Activated CD4-positive, alpha-beta T cell treated with anti-CD3 and anti-CD28 coated beads for 48 hours (primary cell): Measurements from ENCODE around the gene MAP1LC3B.
"Not testable (repeated sequence)": the region's sequence is repeated elsewhere in the genome, so short reads cannot be mapped to it uniquely, and the experiment has no call there.

Experiments used
- DNase-seq: peaks from one replicate; pipeline ENCODE4 v3.0.0-alpha.2; 2020

MAP1LC3B gene

DNA sequence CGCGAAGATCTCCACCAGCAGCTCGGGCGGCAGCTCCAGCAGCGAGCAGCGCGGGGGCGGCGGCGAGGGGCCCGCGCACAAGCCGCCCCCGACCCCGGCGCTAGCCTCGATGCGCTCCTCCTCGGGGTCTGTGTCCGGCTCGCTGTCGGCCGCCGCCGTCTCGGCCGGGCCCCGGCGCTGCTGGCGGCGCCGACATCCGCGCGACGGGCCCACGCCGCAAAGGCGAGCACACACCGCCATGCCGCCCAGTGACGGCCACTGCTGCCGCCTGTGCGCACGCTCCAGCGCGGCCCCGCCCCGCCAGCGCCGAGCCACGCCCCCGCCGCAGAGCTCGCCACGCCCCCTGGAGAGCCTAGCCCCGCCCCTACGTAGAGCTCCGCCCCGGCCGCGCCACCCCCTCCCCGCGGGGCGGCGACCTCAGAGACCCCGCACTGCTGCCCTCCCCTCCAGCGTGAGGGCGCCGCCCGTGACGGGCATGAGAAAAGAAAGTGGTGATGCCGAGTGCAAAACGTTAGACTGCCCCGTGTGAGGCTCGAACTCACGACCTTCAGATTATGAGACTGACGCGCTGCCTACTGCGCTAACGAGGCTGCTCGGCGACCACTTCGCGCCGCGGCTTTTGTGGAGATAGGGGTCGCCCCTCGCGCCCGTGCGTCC, 8.5 kb upstream of the MAP1LC3B start, which contains the start of gene FBXO31:
FBXO31 (minus strand) TSS at position 272 of the 657 bp plus-strand sequence; CDS start at position 240, 32 bp downstream.
- peak; percentile 94 for DNase-seq

DNA sequence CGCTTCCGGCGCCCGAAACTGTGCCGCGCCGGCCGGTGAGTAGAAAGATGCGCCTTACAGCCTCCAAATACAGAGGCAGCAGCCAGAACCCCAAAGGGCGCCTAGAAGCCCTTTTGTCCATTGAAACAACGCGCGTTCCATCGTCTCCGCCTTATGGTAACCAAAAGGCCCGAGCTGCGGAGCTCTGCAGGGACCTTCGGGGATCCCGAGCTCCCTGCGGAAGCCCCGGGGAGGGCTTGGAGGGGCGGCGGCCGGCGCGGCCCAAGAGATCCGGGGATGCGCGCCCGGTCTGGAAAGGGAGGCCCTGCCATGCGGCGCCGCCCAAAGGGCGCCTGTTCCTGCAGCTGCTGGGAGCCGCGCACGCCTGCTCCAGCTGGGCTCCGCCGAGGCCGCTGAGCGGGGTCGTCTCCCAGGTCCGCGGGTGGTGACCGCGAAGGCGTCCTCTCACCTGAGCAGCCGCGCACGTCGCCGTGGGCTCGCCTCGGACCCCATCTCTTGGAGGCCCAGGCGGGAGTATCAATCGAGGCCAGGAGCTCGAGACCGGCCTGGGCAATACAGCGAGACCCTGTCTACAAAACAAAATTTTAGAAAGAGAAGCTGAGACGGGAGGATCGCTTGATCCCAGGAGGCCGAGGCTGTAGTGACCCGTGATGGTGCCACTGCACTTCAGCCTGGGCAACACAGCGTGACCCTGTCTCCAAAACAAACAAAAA, 7.8 kb upstream of the MAP1LC3B start:
- DNase-seq: no peak

DNA sequence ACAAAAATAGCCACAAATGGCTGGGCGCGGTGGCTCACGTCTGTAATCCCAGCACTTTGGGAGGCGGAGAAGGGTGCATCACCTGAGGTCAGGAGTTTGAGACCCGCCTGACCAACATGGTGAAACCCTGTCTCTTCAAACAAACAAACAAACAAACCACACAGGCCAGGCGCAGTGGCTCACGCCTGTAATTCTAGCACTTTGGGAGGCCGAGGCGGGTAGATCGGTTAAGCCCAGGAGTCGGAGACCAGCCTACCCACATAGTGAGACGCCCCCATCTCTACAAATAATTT, 7.3 kb upstream of the MAP1LC3B start:
- not testable (repeated sequence) for DNase-seq

DNA sequence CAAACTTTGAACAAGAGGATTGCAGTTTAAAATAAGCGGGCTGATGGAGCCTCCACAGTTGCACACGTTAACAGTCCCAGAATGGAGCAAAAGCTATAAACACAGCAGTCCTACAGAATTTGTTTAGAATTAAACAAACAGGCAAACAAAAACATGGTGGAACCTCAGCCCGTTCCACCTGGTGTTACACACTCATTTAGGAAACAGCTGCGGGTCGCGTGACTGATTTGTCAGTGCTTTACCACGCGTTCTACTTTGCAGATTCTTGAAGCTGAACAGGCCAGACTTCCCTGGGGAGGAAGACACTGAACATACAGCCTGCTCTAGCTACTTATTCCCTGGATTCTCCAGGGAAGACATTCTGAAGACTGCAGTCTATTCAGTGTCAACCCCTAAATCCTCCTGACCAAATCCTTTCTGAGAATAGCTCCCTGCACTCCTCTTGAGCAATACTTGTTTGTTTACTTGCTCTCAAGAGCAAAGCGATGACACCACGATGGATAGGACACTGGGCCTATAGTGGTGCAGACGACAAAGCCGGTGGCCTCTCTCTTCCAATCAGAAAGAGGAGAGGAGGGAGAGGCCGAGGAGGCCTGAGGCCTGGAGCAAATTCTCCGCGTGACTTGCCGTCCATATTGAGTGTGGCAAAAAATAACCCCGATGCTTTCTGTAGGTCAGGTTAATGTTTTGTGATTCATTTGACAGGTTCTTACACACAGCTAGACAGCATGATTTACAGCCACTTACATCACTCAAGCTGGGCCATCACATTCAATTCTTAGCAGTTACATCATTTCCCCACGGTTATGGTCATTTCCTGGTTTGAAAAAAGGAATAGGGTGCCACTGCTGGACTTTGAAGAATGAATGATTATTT, 4.0 kb upstream of the MAP1LC3B start:
- DNase-seq: peak; percentile 90

DNA sequence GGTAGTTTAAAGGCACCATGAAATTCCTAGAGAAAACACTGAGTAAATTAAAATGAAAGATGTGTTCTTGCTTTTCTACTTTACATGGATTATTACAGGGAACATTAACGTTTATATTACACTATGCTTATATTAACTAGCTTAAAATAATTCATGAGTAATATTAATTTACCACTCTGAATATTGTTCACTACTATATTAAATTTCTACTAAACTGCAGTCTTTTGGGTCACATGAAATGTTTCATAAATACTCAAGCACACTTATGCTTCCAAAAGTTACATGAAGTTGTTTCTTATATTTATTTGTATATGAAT, 3.4 kb upstream of the MAP1LC3B start:
- no peak for DNase-seq

DNA sequence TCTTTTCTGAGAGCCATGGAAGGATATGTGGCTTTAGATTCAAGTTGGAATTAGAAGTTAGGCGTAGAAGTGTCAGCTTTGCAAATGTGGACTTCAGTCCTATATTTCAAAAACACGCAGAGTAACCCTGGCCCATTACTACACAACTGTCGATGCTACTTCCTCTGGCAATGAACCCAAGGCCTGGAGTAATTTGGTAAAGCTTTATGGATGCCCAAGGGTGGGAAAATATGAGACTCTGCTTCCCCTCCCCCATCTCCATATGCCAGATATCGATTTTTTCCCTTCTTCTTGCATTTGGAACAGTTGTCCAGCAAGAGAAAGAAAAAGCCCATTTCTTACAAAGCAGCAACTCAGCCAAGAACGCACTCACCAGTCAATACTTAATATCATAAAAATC, 2.9 kb upstream of the MAP1LC3B start:
- DNase-seq: no peak

DNA sequence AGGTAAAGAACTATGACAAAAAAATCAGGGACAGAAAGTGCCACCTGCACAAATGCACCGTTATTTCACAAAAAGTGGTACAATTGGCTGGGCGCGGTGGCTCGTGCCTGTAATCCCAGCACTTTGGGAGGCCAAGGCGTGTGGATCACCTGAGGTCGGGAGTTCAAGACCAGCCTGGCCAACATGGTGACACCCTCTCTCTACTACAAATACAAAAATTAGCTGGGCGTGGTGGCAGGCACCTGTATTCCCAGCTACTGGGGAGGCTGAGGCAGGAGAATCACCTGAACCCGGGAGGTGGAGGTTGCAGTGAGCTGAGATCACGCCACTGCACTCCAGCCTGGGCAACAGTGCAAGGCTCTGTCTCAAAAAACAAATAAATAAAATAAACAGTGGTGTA, 2.2 kb upstream of the MAP1LC3B start:
- DNase-seq: not testable (repeated sequence)

DNA sequence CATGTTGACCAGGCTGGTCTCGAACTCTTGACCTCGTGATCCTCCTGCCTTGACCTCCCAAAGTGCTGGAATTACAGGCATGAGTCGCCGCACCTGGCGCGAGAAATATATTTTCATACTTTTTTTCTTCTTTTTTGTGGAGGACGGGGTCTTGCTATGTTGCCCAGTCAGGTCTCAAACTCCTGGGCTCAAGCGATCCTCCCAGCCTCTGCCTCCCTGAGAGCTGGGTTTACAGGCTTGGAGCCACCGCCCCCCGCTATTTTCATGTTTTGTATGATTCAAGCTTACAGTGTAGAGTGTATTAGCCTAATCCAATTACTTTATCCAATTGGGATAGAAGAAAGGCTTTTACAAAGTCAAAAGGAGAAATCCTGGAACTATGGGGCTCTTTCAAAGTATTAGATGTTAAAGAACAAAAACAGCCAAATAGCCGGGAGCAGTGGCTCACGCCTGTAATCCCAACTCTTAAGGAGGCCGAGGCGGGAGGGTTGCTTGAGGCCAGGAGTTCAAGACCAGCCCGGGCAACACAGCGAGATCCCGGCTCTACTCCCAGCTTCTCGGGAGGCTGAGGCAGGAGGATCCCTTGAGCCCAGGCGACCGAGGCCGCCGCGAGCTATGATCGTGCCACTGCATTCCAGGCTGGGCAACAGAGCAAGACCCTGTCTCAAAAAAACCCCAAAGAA, 1.4 kb upstream of the MAP1LC3B start:
- DNase-seq: no peak

DNA sequence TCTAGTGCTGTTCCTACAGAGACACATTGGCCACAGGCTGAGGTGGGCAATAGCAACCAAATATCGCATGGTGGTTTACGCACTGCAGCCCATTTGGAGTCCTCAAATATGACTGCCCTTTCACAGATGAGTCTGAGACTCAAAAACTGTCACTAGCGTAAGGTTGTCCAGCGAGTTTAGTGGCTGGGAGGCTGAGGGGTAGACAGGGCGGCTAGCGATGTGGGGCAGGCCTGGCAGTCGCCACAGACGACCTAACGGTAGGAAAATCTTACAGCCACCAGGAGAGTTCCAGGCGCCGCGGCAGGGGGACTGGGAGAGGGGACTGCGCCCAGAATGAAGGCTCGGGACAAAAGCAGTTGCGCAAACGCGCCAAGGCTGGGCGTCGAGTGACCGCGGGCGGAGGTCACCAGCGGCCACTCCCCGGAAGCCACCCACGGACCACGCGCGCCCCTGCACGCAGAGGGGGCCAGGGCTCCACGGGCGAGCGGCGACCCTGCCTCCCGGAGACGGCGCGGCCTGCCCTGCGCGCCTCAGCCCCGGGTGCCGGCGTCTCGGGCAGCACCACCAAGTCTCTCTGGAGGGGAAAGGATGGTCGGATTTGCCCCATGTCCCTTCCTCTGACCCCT, 699 bp upstream of the MAP1LC3B start:
- DNase-seq: peak; percentile 34

DNA sequence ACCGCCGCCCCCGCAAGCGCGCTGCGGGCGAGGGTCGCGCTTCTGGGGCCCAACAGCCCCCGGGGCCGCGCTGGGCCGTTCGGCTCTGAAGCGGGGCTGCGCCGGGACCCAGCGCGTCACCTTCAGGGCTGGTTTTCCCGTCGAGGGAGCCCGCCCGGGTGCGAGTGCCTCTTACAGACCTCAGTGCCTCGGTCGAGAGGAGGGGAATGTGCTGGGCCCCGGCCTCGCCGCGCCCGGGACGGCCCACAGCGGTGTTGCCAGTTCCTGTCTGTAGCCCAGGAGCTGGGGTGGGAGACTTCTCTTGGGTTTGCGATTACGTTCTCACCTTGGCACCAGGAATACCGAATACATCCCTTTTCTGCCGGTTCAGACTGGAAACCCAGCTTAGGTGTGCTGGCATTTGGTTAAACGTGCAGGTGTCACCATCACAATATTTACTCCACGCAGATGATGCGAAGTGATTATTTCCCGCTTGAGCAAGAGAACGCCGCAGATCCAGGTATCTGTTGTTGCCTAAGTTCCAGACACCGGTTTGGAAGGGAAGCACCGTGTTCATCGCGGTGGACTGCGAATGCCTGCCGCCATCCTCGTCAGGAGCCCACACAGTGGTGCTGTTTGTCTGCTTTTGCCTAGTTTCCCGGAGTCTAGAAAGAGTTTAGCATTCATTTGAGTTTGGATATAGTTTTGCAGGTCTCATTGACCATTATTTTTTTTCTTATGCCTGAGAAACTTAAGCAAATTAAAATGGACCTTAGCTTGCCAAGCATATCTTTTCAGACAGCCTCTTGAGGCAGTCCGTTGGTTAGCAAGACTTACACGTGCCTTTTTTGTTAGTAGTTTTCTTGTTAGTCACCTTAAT, 914 bp downstream of the MAP1LC3B start:
- DNase-seq: peak; percentile 62

DNA sequence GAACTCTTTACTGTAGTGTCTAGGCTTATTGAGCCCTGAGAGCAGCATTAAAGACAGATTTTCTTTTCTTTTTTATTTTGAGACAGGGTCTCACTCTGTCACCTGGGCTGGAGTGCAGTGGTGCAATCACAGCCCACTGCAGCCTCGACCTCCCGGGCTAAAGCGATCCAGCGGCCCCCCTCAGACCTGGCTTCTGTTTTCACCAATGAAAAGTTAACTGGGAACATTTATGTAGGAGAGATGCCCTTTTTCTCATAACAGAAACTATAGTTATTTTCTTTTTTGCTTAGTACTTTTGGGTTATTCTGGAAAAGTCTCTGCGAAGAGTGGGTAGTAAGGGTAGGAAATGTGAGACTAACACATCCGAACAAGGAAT, 1.5 kb downstream of the MAP1LC3B start:
- DNase-seq: no peak

DNA sequence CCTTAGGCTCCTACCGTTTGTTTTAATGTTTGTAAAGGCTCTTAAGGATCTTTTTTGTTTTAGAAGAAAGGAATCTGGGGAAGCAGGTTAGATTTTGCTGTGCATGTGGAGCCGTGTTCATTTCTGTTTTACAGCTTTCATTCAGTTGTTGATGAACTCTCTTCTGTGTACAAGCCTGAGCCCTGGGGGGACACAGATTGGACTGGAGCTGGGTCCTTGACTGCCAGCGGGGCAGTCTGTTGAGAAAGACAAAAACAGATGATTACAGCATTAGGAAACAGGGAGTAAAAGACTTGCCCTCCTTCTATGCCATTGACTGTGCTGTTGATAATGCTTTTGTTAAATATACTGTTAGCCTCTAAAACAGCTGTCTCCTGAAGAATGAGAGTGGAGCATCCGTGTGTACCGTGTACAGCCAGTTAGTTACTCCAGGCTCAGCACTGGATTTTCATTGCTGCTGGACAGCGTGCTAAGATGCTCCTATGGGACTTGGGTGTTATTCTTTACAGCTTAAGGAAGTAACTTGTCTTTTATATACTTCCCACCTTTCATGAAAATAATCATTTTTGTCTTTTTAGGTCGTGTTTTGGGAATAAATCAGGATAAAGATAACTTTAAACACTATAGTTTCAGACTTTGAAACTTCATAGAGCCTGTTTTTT, 3.2 kb downstream of the MAP1LC3B start:
- DNase-seq: no peak

DNA sequence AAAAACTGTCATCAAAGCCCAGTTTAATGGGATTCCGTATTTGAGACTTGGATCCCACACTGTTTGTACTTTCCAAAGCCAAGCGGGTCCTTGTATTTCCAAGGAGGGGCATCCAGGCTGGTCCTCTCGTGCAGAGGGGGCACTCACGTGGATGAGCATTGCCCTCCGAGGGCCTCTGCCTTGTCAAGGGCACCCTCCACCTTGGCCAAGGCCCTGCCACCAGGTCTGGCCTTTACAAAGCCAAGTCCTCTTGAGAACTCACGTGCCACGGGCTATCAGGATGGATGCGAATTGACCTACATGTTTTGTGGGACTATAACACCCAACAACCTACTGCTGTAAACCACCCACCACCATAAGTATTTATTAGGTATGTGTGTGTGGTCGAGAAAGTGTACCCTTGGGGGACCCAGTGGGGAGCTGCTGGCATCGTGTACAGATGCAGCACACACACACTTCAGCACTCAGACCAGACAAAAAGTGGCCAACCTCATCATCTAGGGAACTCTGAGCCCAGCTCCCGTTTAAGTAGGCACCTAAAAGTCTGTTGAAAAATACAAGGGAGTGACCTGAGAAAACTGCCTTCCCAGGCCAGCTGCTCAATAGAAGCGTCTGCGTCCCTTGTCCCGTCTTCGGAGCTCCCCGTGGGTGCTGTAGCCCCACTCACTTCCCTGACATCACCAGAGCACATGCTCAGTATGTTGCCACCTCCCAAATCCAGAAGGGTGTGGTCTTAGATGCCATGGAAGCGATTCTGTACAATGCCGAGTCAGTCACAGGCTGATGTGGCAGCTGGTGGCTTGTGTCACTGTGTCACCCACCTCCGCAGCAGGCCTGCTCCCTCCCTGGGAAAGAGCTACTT, 12.9 kb downstream of the MAP1LC3B start:
- DNase-seq: no peak

DNA sequence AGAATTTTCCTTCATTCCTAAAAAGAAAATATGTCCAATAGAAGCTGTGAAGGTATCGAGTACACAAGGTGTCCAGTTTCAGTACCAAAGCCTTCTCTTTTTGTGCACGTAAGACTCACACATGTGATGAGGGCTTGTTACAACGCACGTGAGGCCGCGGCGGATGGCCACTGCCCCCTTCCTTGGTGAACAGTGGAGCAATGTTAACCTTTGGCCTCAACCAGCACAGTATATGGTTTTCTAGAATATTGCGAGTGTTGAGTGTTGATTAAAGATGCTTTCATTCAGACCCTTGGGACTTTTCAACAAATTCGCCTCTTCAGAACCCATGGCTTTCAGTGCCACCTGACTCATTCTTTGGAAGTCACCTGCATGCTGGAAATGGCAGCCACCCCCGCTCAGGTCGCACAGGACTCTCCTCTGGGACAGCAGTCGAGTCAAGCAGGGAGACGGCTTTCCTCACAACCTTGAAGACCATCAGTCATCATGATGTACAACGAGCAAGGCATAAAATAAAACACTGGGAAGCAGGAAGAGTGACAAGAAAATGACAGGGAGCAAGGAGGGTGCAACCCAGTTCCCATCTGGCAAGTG, 14.5 kb downstream of the MAP1LC3B start:
- no peak for DNase-seq

DNA sequence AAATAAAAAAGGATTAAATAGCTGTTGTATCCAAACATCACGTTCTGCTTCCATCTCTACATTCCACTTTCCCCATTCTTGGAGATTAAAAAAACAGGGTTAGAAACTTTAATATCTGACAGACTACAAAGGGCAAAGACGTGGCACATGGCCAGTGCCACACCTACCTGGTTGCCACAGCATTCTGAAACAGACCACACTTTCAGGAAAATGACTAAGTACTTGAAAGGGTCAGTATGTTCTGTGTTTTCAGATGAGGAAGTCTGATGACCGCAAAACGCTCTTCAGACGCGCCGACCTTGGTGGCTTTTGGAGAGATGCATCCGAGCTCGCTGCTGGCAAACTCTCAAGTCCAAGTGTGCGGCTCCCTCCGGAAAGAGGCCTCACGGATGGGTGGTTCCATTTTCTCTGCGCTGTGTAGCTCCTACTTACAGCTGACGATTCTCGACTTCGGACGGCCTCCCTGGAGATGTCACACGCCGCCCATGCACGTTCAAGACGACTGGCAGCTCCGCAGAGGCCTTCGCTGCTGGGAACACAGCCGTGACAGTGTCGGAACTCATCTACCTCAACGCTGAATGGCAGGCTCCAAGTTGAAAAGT, 15.5 kb downstream of the MAP1LC3B start:
- DNase-seq: no peak

DNA sequence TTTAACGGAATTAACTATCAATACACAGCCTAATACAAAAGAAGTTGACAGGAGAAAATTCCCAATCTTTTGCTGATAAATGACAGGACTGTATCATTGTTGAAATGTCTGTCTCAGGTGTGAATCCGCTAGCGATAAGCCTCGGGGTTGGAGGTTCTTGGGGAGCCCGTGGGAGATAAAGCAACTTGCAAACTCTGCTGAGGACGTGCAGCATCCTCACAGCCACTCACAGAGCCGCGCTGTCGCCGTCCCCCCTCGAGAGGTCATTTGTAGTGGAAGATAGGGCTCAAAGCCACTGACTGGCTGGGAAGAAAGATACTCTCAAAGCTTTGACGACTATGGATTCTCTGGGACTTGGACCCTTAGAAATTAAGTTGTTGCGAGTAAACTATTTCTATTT, 17.0 kb downstream of the MAP1LC3B start:
- no peak for DNase-seq

DNA sequence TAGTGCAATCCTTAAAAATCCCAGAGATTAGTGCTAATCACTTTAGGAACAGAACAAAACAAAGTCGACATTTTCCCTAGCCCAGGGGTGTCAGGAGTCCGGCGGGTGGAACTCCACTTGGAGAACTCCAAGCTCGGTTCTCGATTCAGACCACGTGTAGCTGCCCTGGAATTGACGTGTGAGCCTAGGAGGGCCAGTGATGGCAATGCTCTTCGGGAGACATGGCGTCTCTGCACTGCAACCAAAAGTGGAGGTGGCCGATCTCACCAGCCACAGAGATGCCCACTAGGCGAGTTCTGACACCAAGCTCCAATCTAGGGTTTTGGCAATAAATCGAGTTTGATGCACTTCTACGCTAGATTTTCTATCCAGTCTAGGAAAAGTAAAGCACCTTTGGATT, 17.6 kb downstream of the MAP1LC3B start:
- no peak for DNase-seq

DNA sequence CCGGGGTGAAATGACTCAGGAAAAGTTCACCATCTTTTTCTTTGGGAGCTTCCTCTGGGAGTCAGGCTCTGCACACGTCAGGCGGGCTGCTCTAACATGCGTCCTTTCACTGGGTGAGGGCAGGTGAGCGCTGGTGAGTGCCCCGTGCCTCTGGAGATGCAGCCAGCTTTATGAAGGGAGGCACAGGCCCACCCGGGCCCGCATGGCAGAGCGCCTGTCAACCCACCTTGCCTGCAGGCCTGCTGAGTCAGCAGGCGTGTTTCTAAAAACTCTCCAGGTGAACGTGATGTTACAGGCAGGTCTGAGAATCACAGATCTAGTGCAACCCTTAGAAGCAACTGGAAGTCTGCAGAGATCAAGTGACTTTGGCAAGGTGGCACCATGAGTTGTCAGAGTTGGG, 18.4 kb downstream of the MAP1LC3B start:
- no peak for DNase-seq

DNA sequence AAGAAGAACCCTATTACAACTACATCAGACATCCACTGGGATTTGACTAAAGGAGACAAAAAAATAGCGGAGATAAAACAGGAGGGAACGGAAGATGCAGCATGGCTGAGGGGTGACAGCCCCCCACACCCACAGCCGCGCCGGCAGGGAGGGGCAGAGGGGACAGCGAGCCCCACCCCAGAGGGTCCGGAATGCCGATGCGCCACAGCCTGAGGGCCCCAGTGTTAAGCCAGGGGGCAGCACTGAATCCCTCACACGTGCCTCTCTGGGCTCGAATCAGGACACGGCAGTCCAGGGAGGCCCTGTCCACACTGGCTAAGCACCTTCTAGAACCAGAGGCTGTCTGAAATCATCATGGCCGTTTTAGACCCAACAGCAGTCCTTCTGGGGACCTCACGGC, 18.8 kb downstream of the MAP1LC3B start:
- DNase-seq: no peak
